Measurements from ENCODE around the gene MAP3K4. TPM values are rescaled to one million over a fixed set of nuclear protein-coding genes. Genes with fewer than 3 reads are reported as not detected.

MAP3K4 gene
- total RNA-seq, 1 donor from 2014 or later, result 84.3 TPM

GRCh38 chr6:161027385-161027784 is 35.8 kb downstream of the MAP3K4 start:
- TF ChIP-seq CTCF (conservative IDR thresholded peaks at IDR 0.05), result no peak
- peaks cover 10% of the 10 kb centered on the region for H3K36me3 Mint-ChIP-seq (ENCODE audit: low read depth)
- H3K4me3 Mint-ChIP-seq, result no peak overlapping the region
- H3K4me1 Mint-ChIP-seq, result peaks cover 8% of the 10 kb centered on the region
- H3K27me3 Mint-ChIP-seq (ENCODE audit: low read depth), result no peaks in the 10 kb centered on the region
- H3K9me3 Mint-ChIP-seq, result no peaks in the 10 kb centered on the region
- no peak for DNase-seq (ENCODE audit: low read depth, low spot score)
- H3K27ac Mint-ChIP-seq (ENCODE audit: unreplicated experiment), result no peak overlapping the region

- Mint-ChIP-seq H3K27ac (ENCODE audit: unreplicated experiment) (no peak overlapping the region), H3K27me3 (ENCODE audit: low read depth) (no peaks in the 10 kb centered on the region), H3K4me1 (peaks cover 13% of the 10 kb centered on the region), H3K9me3 (no peaks in the 10 kb centered on the region), H3K4me3 (no peak overlapping the region), H3K36me3 (ENCODE audit: low read depth) (peaks cover 10% of the 10 kb centered on the region)
- DNase-seq (ENCODE audit: low read depth, low spot score), result no peak
- no peak for TF ChIP-seq CTCF (conservative IDR thresholded peaks at IDR 0.05)
Measured at GRCh38 chr6:161029195-161029809, 37.7 kb downstream of the MAP3K4 start.

GRCh38 chr6:161031721-161032495 is 40.3 kb downstream of the MAP3K4 start:
- Mint-ChIP-seq H3K9me3 (no peaks in the 10 kb centered on the region), H3K27ac (ENCODE audit: unreplicated experiment) (no peak overlapping the region), H3K36me3 (ENCODE audit: low read depth) (peaks cover 2% of the 10 kb centered on the region), H3K4me3 (no peak overlapping the region), H3K27me3 (ENCODE audit: low read depth) (no peaks in the 10 kb centered on the region), H3K4me1 (peaks cover 13% of the 10 kb centered on the region)
- no peak for TF ChIP-seq CTCF (conservative IDR thresholded peaks at IDR 0.05)
- DNase-seq (ENCODE audit: low read depth, low spot score), result no peak

- no peak for DNase-seq (ENCODE audit: low read depth, low spot score)
- Mint-ChIP-seq H3K9me3 (no peaks in the 10 kb centered on the region), H3K27ac (ENCODE audit: unreplicated experiment) (no peak overlapping the region), H3K36me3 (ENCODE audit: low read depth) (peaks cover 9% of the 10 kb centered on the region), H3K4me1 (peaks cover 18% of the 10 kb centered on the region), H3K4me3 (no peak overlapping the region), H3K27me3 (ENCODE audit: low read depth) (no peaks in the 10 kb centered on the region)
- TF ChIP-seq CTCF (conservative IDR thresholded peaks at IDR 0.05), result no peak
Measured at GRCh38 chr6:161033667-161034066, 42.1 kb downstream of the MAP3K4 start.

GRCh38 chr6:161035182-161035980 is 43.8 kb downstream of the MAP3K4 start:
- Mint-ChIP-seq H3K4me3 (no peak overlapping the region), H3K9me3 (no peaks in the 10 kb centered on the region), H3K27ac (ENCODE audit: unreplicated experiment) (no peak overlapping the region), H3K27me3 (ENCODE audit: low read depth) (no peaks in the 10 kb centered on the region), H3K36me3 (ENCODE audit: low read depth) (peaks cover 12% of the 10 kb centered on the region), H3K4me1 (peaks cover 18% of the 10 kb centered on the region)
- no peak for TF ChIP-seq CTCF (conservative IDR thresholded peaks at IDR 0.05)
- DNase-seq (ENCODE audit: low read depth, low spot score), result no peak

Data from neural crest cell (in vitro differentiated cells).